SK-N-SH (cell line): Measurements from ENCODE around the gene C20orf144. TPM values are rescaled to one million over a fixed set of nuclear protein-coding genes. Genes with fewer than 3 reads are reported as not detected.

Experiments
- CTCF ChIA-PET: fragments of 300-600, 350-600 bp; formaldehyde crosslinking; extraction: SDS; loops from one replicate; lab custom pipeline; 2021; lab: Yijun Ruan, JAX
- POLR2A ChIA-PET: fragments of 350-600 bp; sonication (Branson Sonifier 250); formaldehyde crosslinking; extraction: SDS; loops from one replicate; lab custom pipeline; 2020; ENCODE audit warnings: antibody characterized with exemption, inconsistent platforms; lab: Yijun Ruan, JAX
- DNase-seq: peaks from one replicate; pipeline ENCODE4 v3.0.0; 2012
- H2AFZ ChIP-seq: fragments of 200-600 bp; sonication (generic); 2 replicates; pipeline ENCODE4 v1.8.1; 2016; ENCODE audit warnings: antibody characterized with exemption, mild to moderate bottlenecking, low read depth
- H3F3A ChIP-seq: fragments of 200-600 bp; sonication (generic); replicated peaks from 2 replicates; pipeline ENCODE3; 2016; ENCODE audit warnings: antibody characterized with exemption, mild to moderate bottlenecking; ENCODE audit not compliant: insufficient read depth
- H3K27ac ChIP-seq, 2 experiments: fragments of 200-500 bp in 1 of 2; fragments of 200-600 bp in 1 of 2; sonication (Bioruptor generic) in 1 of 2; sonication (generic), shearing (Covaris generic) in 1 of 2; 2 replicates each; pipeline versions ENCODE4 v1.5.1 to v1.6.1; 2014 to 2016; ENCODE audit warnings: low read depth in 2 of 2, inconsistent platforms in 1 of 2, low read length in 1 of 2, mild to moderate bottlenecking in 1 of 2, mixed read lengths in 1 of 2
- H3K27me3 ChIP-seq: fragments of 200-600 bp; sonication (generic), shearing (Covaris generic); 2 replicates; pipeline ENCODE4 v1.6.1; 2016; ENCODE audit warnings: mixed run types; ENCODE audit not compliant: insufficient read depth
- H3K36me3 ChIP-seq, 2 experiments: fragments of 200-500 bp in 1 of 2; fragments of 200-600 bp in 1 of 2; sonication (Bioruptor generic) in 1 of 2; sonication (generic) in 1 of 2; replicated peaks in 1 of 2; 2 replicates each; pipeline versions ENCODE3 to v1.5.1; 2014 to 2016; ENCODE audit warnings: low read length in 1 of 2, mild to moderate bottlenecking in 1 of 2; ENCODE audit not compliant: insufficient read depth in 2 of 2, control insufficient read depth in 1 of 2
- H3K4me1 ChIP-seq, 2 experiments: fragments of 200-500 bp in 1 of 2; fragments of 200-600 bp in 1 of 2; sonication (Bioruptor generic) in 1 of 2; sonication (generic), shearing (Covaris generic) in 1 of 2; 2 replicates each; pipeline versions ENCODE4 v1.5.1 to v1.6.1; 2014 to 2016; ENCODE audit warnings: low read depth in 1 of 2, low read length in 1 of 2, mixed run types in 1 of 2; ENCODE audit not compliant: insufficient read depth in 2 of 2, control insufficient read depth in 1 of 2
- H3K4me2 ChIP-seq: fragments of 200-600 bp; sonication (generic), shearing (Covaris generic); 2 replicates; pipeline ENCODE4 v1.6.1; 2017; ENCODE audit warnings: mixed run types
- H3K4me3 ChIP-seq, 2 experiments: fragments of 200-500 bp in 1 of 2; fragments of 200-600 bp in 1 of 2; sonication (Bioruptor generic) in 1 of 2; sonication (generic), shearing (Covaris generic) in 1 of 2; 2 replicates each; pipeline versions ENCODE4 v1.5.1 to v1.8.1; 2014 to 2016; ENCODE audit warnings: low read depth in 2 of 2, inconsistent platforms in 1 of 2, low read length in 1 of 2, mild to moderate bottlenecking in 1 of 2, mixed read lengths in 1 of 2, moderate library complexity in 1 of 2
- H3K79me2 ChIP-seq: fragments of 200-600 bp; sonication (generic); 2 replicates; pipeline ENCODE4 v1.8.1; 2017; ENCODE audit warnings: mild to moderate bottlenecking; ENCODE audit not compliant: insufficient read depth
- H3K9ac ChIP-seq: fragments of 200-600 bp; sonication (generic); 2 replicates; pipeline ENCODE4 v1.6.1; 2017; ENCODE audit warnings: mixed run types
- H3K9me2 ChIP-seq: fragments of 200-600 bp; sonication (generic); 2 replicates; pipeline ENCODE4 v1.6.1; 2017; ENCODE audit warnings: mixed run types
- H3K9me3 ChIP-seq: fragments of 200-600 bp; sonication (generic); 2 replicates; pipeline ENCODE4 v1.6.1; 2017; ENCODE audit warnings: mixed run types, mild to moderate bottlenecking, moderate library complexity
- H4K20me1 ChIP-seq: fragments of 200-600 bp; sonication (generic); 2 replicates; pipeline ENCODE4 v1.6.1; 2017; ENCODE audit warnings: mild to moderate bottlenecking, mixed run types; ENCODE audit not compliant: insufficient read depth
- CHD2 ChIP-seq: fragments of 150-350 bp; IDR thresholded peaks from 2 replicates; pipeline ENCODE4 v1.6.1; 2018; ENCODE audit warnings: low read length; ENCODE audit not compliant: partially characterized antibody
- CTCF ChIP-seq: fragments of 200-600 bp; sonication (generic); IDR thresholded peaks from 2 replicates; pipeline ENCODE4 v1.6.1; 2017; ENCODE audit warnings: antibody characterized with exemption, mild to moderate bottlenecking, moderate library complexity
- ELF1 ChIP-seq: IDR thresholded peaks from 2 replicates; pipeline ENCODE4 v1.4.0; 2012
- FOSL2 ChIP-seq: IDR thresholded peaks from 2 replicates; pipeline ENCODE4 v1.4.0; 2012; ENCODE audit warnings: low read depth, mild to moderate bottlenecking, moderate library complexity, borderline replicate concordance
- FOXJ3 ChIP-seq: sonication (generic); formaldehyde crosslinking; IDR thresholded peaks from 2 replicates; pipeline ENCODE4 v1.5.1; 2020; ENCODE audit warnings: mild to moderate bottlenecking, missing genetic modification reagents
- FOXM1 ChIP-seq: IDR thresholded peaks from 2 replicates; pipeline ENCODE4 v1.4.0; 2012; ENCODE audit warnings: low read depth, mild to moderate bottlenecking
- GABPA ChIP-seq: IDR thresholded peaks from 2 replicates; pipeline ENCODE4 v1.4.0; 2012; ENCODE audit warnings: low read depth, mild to moderate bottlenecking
- GATA2 ChIP-seq: sonication (generic); formaldehyde crosslinking; IDR thresholded peaks from 2 replicates; pipeline ENCODE4 v1.5.0; 2020; ENCODE audit warnings: mild to moderate bottlenecking, missing genetic modification reagents
- MAX ChIP-seq: IDR thresholded peaks from 2 replicates; pipeline ENCODE4 v1.4.0; 2012; ENCODE audit warnings: low read depth
- MXI1 ChIP-seq: IDR thresholded peaks from 2 replicates; pipeline ENCODE4 v1.6.1; 2012; ENCODE audit warnings: mild to moderate bottlenecking, low read depth, low read length, improper control_type of control experiment
- POLR2AphosphoS5 ChIP-seq: IDR thresholded peaks from 2 replicates; pipeline ENCODE4 v1.6.1; 2012; ENCODE audit warnings: low read depth, low read length
- RCOR1 ChIP-seq: fragments of 150-350 bp; IDR thresholded peaks from 2 replicates; pipeline ENCODE4 v1.6.1; 2017; ENCODE audit warnings: antibody characterized with exemption, low read length
- REST ChIP-seq: IDR thresholded peaks from 2 replicates; pipeline ENCODE4 v1.6.1; 2012; ENCODE audit warnings: mild to moderate bottlenecking, low read depth, low read length, moderate library complexity
- RXRA ChIP-seq: IDR thresholded peaks from 2 replicates; pipeline ENCODE4 v1.4.0; 2012; ENCODE audit warnings: low read depth, mild to moderate bottlenecking, borderline replicate concordance
- SMC3 ChIP-seq: IDR thresholded peaks from 2 replicates; pipeline ENCODE4 v1.6.1; 2012; ENCODE audit warnings: low read depth, low read length, improper control_type of control experiment
- TCF12 ChIP-seq: IDR thresholded peaks from 2 replicates; pipeline ENCODE4 v1.4.0; 2012
- TEAD4 ChIP-seq: IDR thresholded peaks from 2 replicates; pipeline ENCODE4 v1.4.0; 2012; ENCODE audit warnings: mild to moderate bottlenecking, borderline replicate concordance; ENCODE audit not compliant: insufficient read depth
- USF2 ChIP-seq: fragments of 150-350 bp; IDR thresholded peaks from 2 replicates; pipeline ENCODE4 v1.6.1; 2017; ENCODE audit warnings: antibody characterized with exemption, low read length, low read depth, borderline replicate concordance
- WGBS: methylation state at CpG from one replicate; pipeline ENCODE4 v1.1.6; 2017; ENCODE audit warnings: low lambda C conversion rate; 5-methylcytosine and 5-hydroxymethylcytosine counted together
- polyA plus RNA-seq, 3 experiments: library from polyadenylated mRNA; depleted of rRNA; stranded (reverse); fragments of >200 nt; gene quantifications; 2 replicates each; pipeline ENCODE4 v1.2.3, GENCODE V29; 2012

C20orf144 gene
- polyA plus RNA-seq, 1 of the 3 experiments (the other 2 are of a cell fraction) = 0.12 TPM

GRCh38 chr20:33701629-33702450, 39.7 kb downstream of the C20orf144 start:
- Histone ChIP-seq H3K9ac (no peak overlapping the region), H3K4me3 (no peak overlapping the region), H3K79me2 (no peaks in the 10 kb centered on the region), H3K36me3 (no peaks in the 10 kb centered on the region), H2AFZ (no peak overlapping the region), H3K9me3 (no peaks in the 10 kb centered on the region), H3K27ac (peak overlapping the region in 1 of 2 experiments; percentile 8; a peak in 1 of 4 replicates), H3F3A (peaks cover 7% of the 10 kb centered on the region), H3K4me2 (no peak overlapping the region), H3K4me1 (peaks cover 4 to 22% of the 10 kb centered on the region in 2 experiments; a peak in 3 of 4 replicates), H3K9me2 (no peaks in the 10 kb centered on the region), H4K20me1 (no peaks in the 10 kb centered on the region), H3K27me3 (no peaks in the 10 kb centered on the region)
- no peak for DNase-seq
- TF ChIP-seq MAX (no peak), FOSL2 (no peak), MXI1 (no peak), RCOR1 (no peak), GATA2 (CRISPR knock-in tag) (no peak), RXRA (no peak), USF2 (no peak), POLR2AphosphoS5 (no peak), GABPA (no peak), ELF1 (no peak)
- POLR2A ChIA-PET = interaction anchor here (1.3 kb wide), 1 partner anchor 18 kb away, joined by 3 read pairs; the partner anchor contains the start of gene PXMP4
- CTCF ChIA-PET = interaction anchor here (1.6 to 2.7 kb wide), 2 partner anchors 31 to 367 kb away, joined by 4 to 9 read pairs; no protein-coding TSS in a partner anchor
- WGBS = 82% methylated on average over 9 of the region's 27 CpGs

GRCh38 chr20:33702861-33703260, 40.7 kb downstream of the C20orf144 start:
- peak; percentile 83 for DNase-seq
- no peaks in the 10 kb centered on the region for H4K20me1 ChIP-seq
- no peaks in the 10 kb centered on the region for H3K9me2 ChIP-seq
- no peak overlapping the region for H3K9ac ChIP-seq
- no peaks in the 10 kb centered on the region for H3F3A ChIP-seq
- 13% methylated on average over 3 of the region's 5 CpGs for WGBS
- no peak overlapping the region for H2AFZ ChIP-seq
- no peaks in the 10 kb centered on the region for H3K27me3 ChIP-seq
- H3K36me3 ChIP-seq = peaks cover 0 to 5% of the 10 kb centered on the region in 2 experiments
- ChIA-PET POLR2A (interaction anchor here (1.3 kb wide), 1 partner anchor 17 kb away, joined by 3 read pairs; the partner anchor contains the start of gene PXMP4), CTCF (interaction anchor here (1.2 to 2.7 kb wide), 3 partner anchors 30 to 366 kb away, joined by 3 to 9 read pairs (median 4); no protein-coding TSS in a partner anchor)
- H3K9me3 ChIP-seq = no peaks in the 10 kb centered on the region
- H3K27ac ChIP-seq = peak overlapping the region in 1 of 2 experiments; percentile 78; a peak in 2 of 4 replicates
- H3K79me2 ChIP-seq = no peaks in the 10 kb centered on the region
- H3K4me3 ChIP-seq = no peak overlapping the region
- peaks cover 0 to 15% of the 10 kb centered on the region in 2 experiments; a peak in 1 of 4 replicates for H3K4me1 ChIP-seq
- H3K4me2 ChIP-seq = no peak overlapping the region
- TF ChIP-seq RCOR1 (peak; percentile 60; the same call in 1 of the 2 replicates), REST (no peak), SMC3 (no peak), POLR2AphosphoS5 (no peak), CHD2 (peak; percentile 29), TEAD4 (no peak), TCF12 (no peak), MAX (no peak), FOXJ3 (no peak), CTCF (no peak), FOXM1 (no peak)
